Endothelial cell (in vitro differentiated cells): ENCODE measurements around the gene ELAVL3. TPM values are rescaled to one million over a fixed set of nuclear protein-coding genes. Genes with fewer than 3 reads are reported as not detected.
"Not testable (repeated sequence)": the region's sequence is repeated elsewhere in the genome, so short reads cannot be mapped to it uniquely, and the experiment has no call there.

Experiments
- DNase-seq: peaks from one replicate; pipeline ENCODE4 v3.0.0; 2021; ENCODE audit warnings: low spot score
- H3K27ac Mint-ChIP-seq: one replicate; pipeline ENCODE4 v1.8.0; 2021; ENCODE audit warnings: mixed read lengths, inconsistent platforms; ENCODE audit not compliant: unreplicated experiment
- H3K27me3 Mint-ChIP-seq: one replicate; pipeline ENCODE4 v1.8.0; 2021; ENCODE audit warnings: mild to moderate bottlenecking, moderate library complexity, mixed read lengths, inconsistent platforms; ENCODE audit not compliant: unreplicated experiment
- H3K36me3 Mint-ChIP-seq: one replicate; pipeline ENCODE4 v1.8.0; 2021; ENCODE audit warnings: mild to moderate bottlenecking, low read depth, mixed read lengths, inconsistent platforms; ENCODE audit not compliant: unreplicated experiment
- H3K4me1 Mint-ChIP-seq: one replicate; pipeline ENCODE4 v1.8.0; 2021; ENCODE audit warnings: mild to moderate bottlenecking, mixed read lengths, inconsistent platforms; ENCODE audit not compliant: unreplicated experiment
- H3K4me3 Mint-ChIP-seq: one replicate; pipeline ENCODE4 v1.8.0; 2021; ENCODE audit warnings: mild to moderate bottlenecking, mixed read lengths, inconsistent platforms; ENCODE audit not compliant: unreplicated experiment
- H3K9me3 Mint-ChIP-seq: one replicate; pipeline ENCODE4 v1.8.0; 2021; ENCODE audit warnings: mixed read lengths, inconsistent platforms; ENCODE audit not compliant: unreplicated experiment
- total RNA-seq: library from RNA; stranded (reverse); fragmentation: NEBNext Ultra II Directional; extraction: Animal tissue kit (Norgen Biotek cat#: 25700); gene quantifications from one replicate; pipeline ENCODE4 v1.2.1, GENCODE V29; 2021; ENCODE audit not compliant: unreplicated experiment
- TF ChIP-seq, protein P1 (sequence below): fragments of 200-600 bp; sonication (generic); IDR thresholded peaks from one replicate; pipeline ENCODE4 v1.5.0; 2021; ENCODE audit warnings: antibody characterized with exemption; ENCODE audit not compliant: unreplicated experiment

Gene ELAVL3
- total RNA-seq, 1 donor from 2014 or later: 0.54 TPM

DNA sequence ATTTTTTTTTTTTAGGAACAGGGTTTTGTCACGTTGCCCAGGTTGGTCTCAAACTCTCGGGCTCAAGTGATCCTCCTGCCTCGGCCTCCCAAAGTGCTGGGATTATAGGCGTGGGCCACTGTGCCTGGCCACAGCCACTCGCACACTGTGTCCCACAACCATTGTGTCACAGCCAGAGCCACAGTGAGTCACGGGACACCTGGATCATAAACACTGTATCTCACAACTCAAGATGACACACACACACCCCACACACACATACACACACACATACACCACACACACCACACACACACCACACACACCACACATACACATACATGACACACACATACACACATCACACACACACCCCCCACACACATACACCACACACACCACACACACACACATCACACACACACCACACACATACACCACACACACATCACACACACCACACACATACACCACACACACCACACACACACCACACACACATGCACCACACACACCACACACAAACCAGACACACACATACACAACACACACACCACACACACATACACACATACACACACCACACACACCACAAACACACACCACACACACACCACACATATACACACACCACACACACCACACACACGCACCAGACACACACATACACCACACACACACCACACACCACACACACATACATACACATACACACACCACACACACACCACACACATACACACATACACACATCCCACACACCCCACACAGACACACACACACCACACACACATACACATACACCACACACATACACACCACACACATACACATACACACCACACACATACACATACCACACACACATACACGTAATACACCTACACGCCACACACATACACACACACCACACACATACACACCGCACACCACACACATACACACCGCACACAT is 16.2 kb downstream of the ELAVL3 start:
- Mint-ChIP-seq H3K36me3 (peaks cover 3% of the 10 kb centered on the region), H3K27ac (no peak overlapping the region), H3K27me3 (peaks cover 6% of the 10 kb centered on the region), H3K4me3 (no peak overlapping the region), H3K4me1 (no peaks in the 10 kb centered on the region), H3K9me3 (no peaks in the 10 kb centered on the region)
- no peak for DNase-seq
- TF ChIP-seq, protein P1, sequence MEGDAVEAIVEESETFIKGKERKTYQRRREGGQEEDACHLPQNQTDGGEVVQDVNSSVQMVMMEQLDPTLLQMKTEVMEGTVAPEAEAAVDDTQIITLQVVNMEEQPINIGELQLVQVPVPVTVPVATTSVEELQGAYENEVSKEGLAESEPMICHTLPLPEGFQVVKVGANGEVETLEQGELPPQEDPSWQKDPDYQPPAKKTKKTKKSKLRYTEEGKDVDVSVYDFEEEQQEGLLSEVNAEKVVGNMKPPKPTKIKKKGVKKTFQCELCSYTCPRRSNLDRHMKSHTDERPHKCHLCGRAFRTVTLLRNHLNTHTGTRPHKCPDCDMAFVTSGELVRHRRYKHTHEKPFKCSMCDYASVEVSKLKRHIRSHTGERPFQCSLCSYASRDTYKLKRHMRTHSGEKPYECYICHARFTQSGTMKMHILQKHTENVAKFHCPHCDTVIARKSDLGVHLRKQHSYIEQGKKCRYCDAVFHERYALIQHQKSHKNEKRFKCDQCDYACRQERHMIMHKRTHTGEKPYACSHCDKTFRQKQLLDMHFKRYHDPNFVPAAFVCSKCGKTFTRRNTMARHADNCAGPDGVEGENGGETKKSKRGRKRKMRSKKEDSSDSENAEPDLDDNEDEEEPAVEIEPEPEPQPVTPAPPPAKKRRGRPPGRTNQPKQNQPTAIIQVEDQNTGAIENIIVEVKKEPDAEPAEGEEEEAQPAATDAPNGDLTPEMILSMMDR: no peak

- H3K27me3 Mint-ChIP-seq: peaks cover 6% of the 10 kb centered on the region
- no peak overlapping the region for H3K27ac Mint-ChIP-seq
- H3K36me3 Mint-ChIP-seq: peaks cover 3% of the 10 kb centered on the region
- TF ChIP-seq, protein P1: no peak
- no peak for DNase-seq
- no peaks in the 10 kb centered on the region for H3K9me3 Mint-ChIP-seq
- no peaks in the 10 kb centered on the region for H3K4me1 Mint-ChIP-seq
- H3K4me3 Mint-ChIP-seq: no peak overlapping the region
These were observed 17.5 kb downstream of the ELAVL3 start for GRCh38 chr19:11463391-11463790.

DNA sequence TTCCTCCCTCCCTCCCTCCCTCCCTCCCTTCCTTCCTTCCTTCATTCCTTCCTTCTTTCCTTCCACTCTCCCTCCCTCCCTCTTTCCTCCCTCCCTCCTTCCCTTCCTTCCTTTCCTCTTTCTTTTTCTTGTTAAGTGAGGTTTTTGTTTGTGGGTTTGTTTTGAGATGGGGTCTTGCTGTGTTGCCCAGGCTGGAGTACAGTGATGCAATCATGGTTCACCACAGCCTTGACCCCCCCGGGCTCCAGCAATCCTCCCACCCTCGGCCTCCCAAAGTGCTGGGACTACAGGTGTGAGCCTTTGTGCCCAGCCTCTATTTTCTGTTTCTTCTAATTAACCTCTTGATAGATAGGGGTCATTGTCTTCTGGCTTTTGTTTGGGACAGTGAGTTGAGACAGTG is 19.4 kb downstream of the ELAVL3 start:
- no peaks in the 10 kb centered on the region for H3K9me3 Mint-ChIP-seq
- H3K27me3 Mint-ChIP-seq: peaks cover 6% of the 10 kb centered on the region
- TF ChIP-seq, protein P1: no peak
- no peak overlapping the region for H3K4me3 Mint-ChIP-seq
- peaks cover 3% of the 10 kb centered on the region for H3K36me3 Mint-ChIP-seq
- no peaks in the 10 kb centered on the region for H3K4me1 Mint-ChIP-seq
- no peak overlapping the region for H3K27ac Mint-ChIP-seq
- no peak for DNase-seq

DNA sequence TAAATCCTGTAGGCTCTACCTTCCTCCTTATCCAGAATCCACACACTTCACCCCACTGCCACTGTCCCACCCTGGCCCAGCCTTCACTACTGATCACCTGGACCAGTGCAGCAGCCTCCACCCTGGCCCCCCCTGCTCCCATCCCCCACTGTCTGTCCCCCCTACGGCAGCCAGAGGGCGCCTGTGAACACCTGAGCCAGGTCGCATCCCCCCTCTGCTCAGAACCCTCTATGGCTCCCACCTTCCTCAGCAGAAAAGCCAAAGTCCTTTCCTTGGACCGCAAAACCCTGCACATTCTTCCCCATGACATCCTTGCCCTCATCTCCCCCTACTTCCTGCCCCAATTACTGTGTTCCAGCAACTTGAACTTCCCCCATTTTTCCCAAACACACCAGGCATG is 20.6 kb downstream of the ELAVL3 start:
- Mint-ChIP-seq H3K4me1 (no peaks in the 10 kb centered on the region), H3K4me3 (no peak overlapping the region), H3K27ac (no peak overlapping the region), H3K27me3 (peaks cover 3% of the 10 kb centered on the region), H3K9me3 (no peaks in the 10 kb centered on the region), H3K36me3 (peaks cover 3% of the 10 kb centered on the region)
- TF ChIP-seq, protein P1: no peak
- DNase-seq: no peak

- not testable (repeated sequence) for H3K36me3 Mint-ChIP-seq, H3K9me3 Mint-ChIP-seq, H3K4me1 Mint-ChIP-seq, H3K4me3 Mint-ChIP-seq, H3K27me3 Mint-ChIP-seq, H3K27ac Mint-ChIP-seq, DNase-seq
These were observed 21.9 kb downstream of the ELAVL3 start for GRCh38 chr19:11458912-11459311.
